SK-N-SH (cell line): ENCODE measurements around the gene TCEAL7. TPM values are rescaled to one million over a fixed set of nuclear protein-coding genes. Genes with fewer than 3 reads are reported as not detected.
"Not testable (repeated sequence)": the region's sequence is repeated elsewhere in the genome, so short reads cannot be mapped to it uniquely, and the experiment has no call there.

ENCODE experiments used
- CTCF ChIA-PET: fragments of 300-600, 350-600 bp; formaldehyde crosslinking; extraction: SDS; loops from one replicate; lab custom pipeline; 2021; lab: Yijun Ruan, JAX
- POLR2A ChIA-PET: fragments of 350-600 bp; sonication (Branson Sonifier 250); formaldehyde crosslinking; extraction: SDS; loops from one replicate; lab custom pipeline; 2020; ENCODE audit warnings: antibody characterized with exemption, inconsistent platforms; lab: Yijun Ruan, JAX
- DNase-seq: peaks from one replicate; pipeline ENCODE4 v3.0.0; 2012
- H2AFZ ChIP-seq: fragments of 200-600 bp; sonication (generic); 2 replicates; pipeline ENCODE4 v1.8.1; 2016; ENCODE audit warnings: antibody characterized with exemption, mild to moderate bottlenecking, low read depth
- H3F3A ChIP-seq: fragments of 200-600 bp; sonication (generic); replicated peaks from 2 replicates; pipeline ENCODE3; 2016; ENCODE audit warnings: antibody characterized with exemption, mild to moderate bottlenecking; ENCODE audit not compliant: insufficient read depth
- H3K27ac ChIP-seq, 2 experiments: fragments of 200-500 bp in 1 of 2; fragments of 200-600 bp in 1 of 2; sonication (Bioruptor generic) in 1 of 2; sonication (generic), shearing (Covaris generic) in 1 of 2; 2 replicates each; pipeline versions ENCODE4 v1.5.1 to v1.6.1; 2014 to 2016; ENCODE audit warnings: low read depth in 2 of 2, inconsistent platforms in 1 of 2, low read length in 1 of 2, mild to moderate bottlenecking in 1 of 2, mixed read lengths in 1 of 2
- H3K27me3 ChIP-seq: fragments of 200-600 bp; sonication (generic), shearing (Covaris generic); 2 replicates; pipeline ENCODE4 v1.6.1; 2016; ENCODE audit warnings: mixed run types; ENCODE audit not compliant: insufficient read depth
- H3K36me3 ChIP-seq, 2 experiments: fragments of 200-500 bp in 1 of 2; fragments of 200-600 bp in 1 of 2; sonication (Bioruptor generic) in 1 of 2; sonication (generic) in 1 of 2; replicated peaks in 1 of 2; 2 replicates each; pipeline versions ENCODE3 to v1.5.1; 2014 to 2016; ENCODE audit warnings: low read length in 1 of 2, mild to moderate bottlenecking in 1 of 2; ENCODE audit not compliant: insufficient read depth in 2 of 2, control insufficient read depth in 1 of 2
- H3K4me1 ChIP-seq, 2 experiments: fragments of 200-500 bp in 1 of 2; fragments of 200-600 bp in 1 of 2; sonication (Bioruptor generic) in 1 of 2; sonication (generic), shearing (Covaris generic) in 1 of 2; 2 replicates each; pipeline versions ENCODE4 v1.5.1 to v1.6.1; 2014 to 2016; ENCODE audit warnings: low read depth in 1 of 2, low read length in 1 of 2, mixed run types in 1 of 2; ENCODE audit not compliant: insufficient read depth in 2 of 2, control insufficient read depth in 1 of 2
- H3K4me2 ChIP-seq: fragments of 200-600 bp; sonication (generic), shearing (Covaris generic); 2 replicates; pipeline ENCODE4 v1.6.1; 2017; ENCODE audit warnings: mixed run types
- H3K4me3 ChIP-seq, 2 experiments: fragments of 200-500 bp in 1 of 2; fragments of 200-600 bp in 1 of 2; sonication (Bioruptor generic) in 1 of 2; sonication (generic), shearing (Covaris generic) in 1 of 2; 2 replicates each; pipeline versions ENCODE4 v1.5.1 to v1.8.1; 2014 to 2016; ENCODE audit warnings: low read depth in 2 of 2, inconsistent platforms in 1 of 2, low read length in 1 of 2, mild to moderate bottlenecking in 1 of 2, mixed read lengths in 1 of 2, moderate library complexity in 1 of 2
- H3K79me2 ChIP-seq: fragments of 200-600 bp; sonication (generic); 2 replicates; pipeline ENCODE4 v1.8.1; 2017; ENCODE audit warnings: mild to moderate bottlenecking; ENCODE audit not compliant: insufficient read depth
- H3K9ac ChIP-seq: fragments of 200-600 bp; sonication (generic); 2 replicates; pipeline ENCODE4 v1.6.1; 2017; ENCODE audit warnings: mixed run types
- H3K9me2 ChIP-seq: fragments of 200-600 bp; sonication (generic); 2 replicates; pipeline ENCODE4 v1.6.1; 2017; ENCODE audit warnings: mixed run types
- H3K9me3 ChIP-seq: fragments of 200-600 bp; sonication (generic); 2 replicates; pipeline ENCODE4 v1.6.1; 2017; ENCODE audit warnings: mixed run types, mild to moderate bottlenecking, moderate library complexity
- H4K20me1 ChIP-seq: fragments of 200-600 bp; sonication (generic); 2 replicates; pipeline ENCODE4 v1.6.1; 2017; ENCODE audit warnings: mild to moderate bottlenecking, mixed run types; ENCODE audit not compliant: insufficient read depth
- CHD2 ChIP-seq: fragments of 150-350 bp; IDR thresholded peaks from 2 replicates; pipeline ENCODE4 v1.6.1; 2018; ENCODE audit warnings: low read length; ENCODE audit not compliant: partially characterized antibody
- ELF1 ChIP-seq: IDR thresholded peaks from 2 replicates; pipeline ENCODE4 v1.4.0; 2012
- FOXJ3 ChIP-seq: sonication (generic); formaldehyde crosslinking; IDR thresholded peaks from 2 replicates; pipeline ENCODE4 v1.5.1; 2020; ENCODE audit warnings: mild to moderate bottlenecking, missing genetic modification reagents
- FOXM1 ChIP-seq: IDR thresholded peaks from 2 replicates; pipeline ENCODE4 v1.4.0; 2012; ENCODE audit warnings: low read depth, mild to moderate bottlenecking
- JUND ChIP-seq: IDR thresholded peaks from 2 replicates; pipeline ENCODE4 v1.4.0; 2012
- PBX3 ChIP-seq: IDR thresholded peaks from 2 replicates; pipeline ENCODE4; 2012
- POLR2AphosphoS5 ChIP-seq: IDR thresholded peaks from 2 replicates; pipeline ENCODE4 v1.6.1; 2012; ENCODE audit warnings: low read depth, low read length
- RFX5 ChIP-seq: IDR thresholded peaks from 2 replicates; pipeline ENCODE4 v1.6.1; 2012; ENCODE audit warnings: mild to moderate bottlenecking, improper control_type of control experiment, low read length
- SIN3A ChIP-seq: IDR thresholded peaks from 2 replicates; pipeline ENCODE4 v1.6.1; 2012; ENCODE audit warnings: low read depth, mild to moderate bottlenecking, low read length, moderate library complexity, borderline replicate concordance
- SMC3 ChIP-seq: IDR thresholded peaks from 2 replicates; pipeline ENCODE4 v1.6.1; 2012; ENCODE audit warnings: low read depth, low read length, improper control_type of control experiment
- TAF1 ChIP-seq: IDR thresholded peaks from 2 replicates; pipeline ENCODE4 v1.6.1; 2012; ENCODE audit warnings: low read depth, mild to moderate bottlenecking, low read length, moderate library complexity, borderline replicate concordance
- TCF12 ChIP-seq: IDR thresholded peaks from 2 replicates; pipeline ENCODE4 v1.4.0; 2012
- USF1 ChIP-seq: IDR thresholded peaks from 2 replicates; pipeline ENCODE4 v1.4.0; 2012; ENCODE audit warnings: low read depth, borderline replicate concordance
- USF2 ChIP-seq: fragments of 150-350 bp; IDR thresholded peaks from 2 replicates; pipeline ENCODE4 v1.6.1; 2017; ENCODE audit warnings: antibody characterized with exemption, low read length, low read depth, borderline replicate concordance
- YY1 ChIP-seq: IDR thresholded peaks from 2 replicates; pipeline ENCODE4 v1.4.0; 2012; ENCODE audit warnings: low read depth, mild to moderate bottlenecking
- WGBS: methylation state at CpG from one replicate; pipeline ENCODE4 v1.1.6; 2017; ENCODE audit warnings: low lambda C conversion rate; 5-methylcytosine and 5-hydroxymethylcytosine counted together
- polyA plus RNA-seq, 3 experiments: library from polyadenylated mRNA; depleted of rRNA; stranded (reverse); fragments of >200 nt; gene quantifications; 2 replicates each; pipeline ENCODE4 v1.2.3, GENCODE V29; 2012
- TF ChIP-seq, protein P1 (sequence below): IDR thresholded peaks from 2 replicates; pipeline ENCODE4 v1.4.0; 2012; ENCODE audit warnings: low read depth, borderline replicate concordance

The TCEAL7 gene
- polyA plus RNA-seq, 1 of the 3 experiments (the other 2 are of a cell fraction): 20.2 TPM

DNA sequence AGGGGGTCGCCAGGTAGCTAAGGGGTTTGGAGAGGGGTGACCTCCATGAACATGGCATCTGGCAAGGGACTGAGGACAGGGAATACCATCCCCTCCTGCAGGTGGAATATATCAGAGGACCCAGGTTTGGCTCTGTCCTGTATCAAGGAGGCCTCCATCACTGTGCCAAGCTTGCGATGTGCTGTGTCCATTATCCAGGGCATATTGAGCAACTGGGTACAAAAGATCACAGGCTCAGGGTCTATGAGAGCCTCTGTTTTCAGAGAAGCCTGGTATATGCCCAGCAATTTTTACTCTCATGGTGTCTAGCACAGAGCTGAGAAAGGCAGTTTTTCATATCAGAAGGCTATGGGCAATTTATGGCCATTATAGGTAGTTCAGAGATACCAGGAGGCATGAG, 36.9 kb upstream of the TCEAL7 start (continued):
- TF ChIP-seq USF1 (no peak), TCF12 (no peak), FOXM1 (no peak), USF2 (no peak), FOXJ3 (CRISPR knock-in tag) (no peak), PBX3 (no peak), RFX5 (no peak), POLR2AphosphoS5 (no peak), SIN3A (no peak)

GRCh38 chrX:103304705-103305104, 25.3 kb upstream of the TCEAL7 start:
- Histone ChIP-seq H4K20me1 (no peaks in the 10 kb centered on the region), H3K4me2 (no peak overlapping the region), H3K27ac (no peak overlapping the region), H3K36me3 (no peaks in the 10 kb centered on the region), H3K27me3 (no peaks in the 10 kb centered on the region; the same call in 1 of the 2 replicates), H3K9me3 (no peaks in the 10 kb centered on the region), H3F3A (no peaks in the 10 kb centered on the region)
- CTCF ChIA-PET: no interaction called here
- TF ChIP-seq SMC3 (no peak), POLR2AphosphoS5 (no peak), YY1 (no peak), PBX3 (no peak), ELF1 (no peak), RFX5 (no peak), CHD2 (no peak), TAF1 (no peak), JUND (no peak)
- TF ChIP-seq, protein P1, sequence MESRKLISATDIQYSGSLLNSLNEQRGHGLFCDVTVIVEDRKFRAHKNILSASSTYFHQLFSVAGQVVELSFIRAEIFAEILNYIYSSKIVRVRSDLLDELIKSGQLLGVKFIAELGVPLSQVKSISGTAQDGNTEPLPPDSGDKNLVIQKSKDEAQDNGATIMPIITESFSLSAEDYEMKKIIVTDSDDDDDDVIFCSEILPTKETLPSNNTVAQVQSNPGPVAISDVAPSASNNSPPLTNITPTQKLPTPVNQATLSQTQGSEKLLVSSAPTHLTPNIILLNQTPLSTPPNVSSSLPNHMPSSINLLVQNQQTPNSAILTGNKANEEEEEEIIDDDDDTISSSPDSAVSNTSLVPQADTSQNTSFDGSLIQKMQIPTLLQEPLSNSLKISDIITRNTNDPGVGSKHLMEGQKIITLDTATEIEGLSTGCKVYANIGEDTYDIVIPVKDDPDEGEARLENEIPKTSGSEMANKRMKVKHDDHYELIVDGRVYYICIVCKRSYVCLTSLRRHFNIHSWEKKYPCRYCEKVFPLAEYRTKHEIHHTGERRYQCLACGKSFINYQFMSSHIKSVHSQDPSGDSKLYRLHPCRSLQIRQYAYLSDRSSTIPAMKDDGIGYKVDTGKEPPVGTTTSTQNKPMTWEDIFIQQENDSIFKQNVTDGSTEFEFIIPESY: no peak
- TF ChIP-seq, all 33 proteins: peak for 0
- DNase-seq: no peak
- H3K79me2 ChIP-seq: no peaks in the 10 kb centered on the region
- H2AFZ ChIP-seq: no peak overlapping the region
- no peaks in the 10 kb centered on the region for H3K9me2 ChIP-seq
- peaks cover 0 to 3% of the 10 kb centered on the region in 2 experiments; a peak in 1 of 4 replicates for H3K4me1 ChIP-seq
- no peak overlapping the region for H3K4me3 ChIP-seq
- POLR2A ChIA-PET: no interaction called here
- no peak overlapping the region for H3K9ac ChIP-seq

DNA sequence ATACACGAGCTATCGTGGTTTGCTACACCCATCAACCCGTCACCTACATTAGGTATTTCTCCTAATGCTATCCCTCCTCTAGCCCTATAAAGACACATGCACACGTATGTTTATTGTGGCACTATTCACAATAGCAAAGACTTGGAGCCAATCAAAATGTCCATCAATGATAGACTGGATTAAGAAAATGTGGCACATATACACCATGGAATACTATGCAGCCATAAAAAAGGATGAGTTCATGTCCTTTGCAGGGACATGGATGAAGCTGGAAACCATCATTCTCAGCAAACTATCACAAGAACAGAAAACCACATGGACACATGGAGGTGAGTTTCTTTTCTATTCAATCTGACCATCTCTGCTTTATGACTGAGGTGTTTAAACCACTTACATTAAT, 24.4 kb upstream of the TCEAL7 start:
- H3K9me2 ChIP-seq, POLR2A ChIA-PET, H3K27ac ChIP-seq, CTCF ChIA-PET, H3K4me3 ChIP-seq, DNase-seq, H4K20me1 ChIP-seq, H3K79me2 ChIP-seq, H3K4me1 ChIP-seq, H3K36me3 ChIP-seq, H2AFZ ChIP-seq, H3K9ac ChIP-seq, H3K9me3 ChIP-seq, H3K4me2 ChIP-seq, H3F3A ChIP-seq, H3K27me3 ChIP-seq: not testable (repeated sequence)
- 48% methylated on average over 4 of the region's 4 CpGs for WGBS
